Neuronal stem cell (in vitro differentiated cells): Measurements from ENCODE around the gene MPPED1.
A peak's percentile ranks its signal among the peaks of the same experiment; 100 is the strongest.

ENCODE experiments used
- DNase-seq: peaks from one replicate; pipeline ENCODE4 v3.0.0-alpha.2; 2013; ENCODE audit warnings: low spot score
- H2AFZ ChIP-seq: one replicate; pipeline ENCODE4 v1.6.1; 2013; ENCODE audit warnings: mild to moderate bottlenecking, low read length, inconsistent platforms
- H2AK5ac ChIP-seq: 2 replicates; pipeline ENCODE4 v1.6.1; 2013; ENCODE audit warnings: low read depth, mild to moderate bottlenecking, inconsistent platforms, low read length, moderate library complexity, mixed read lengths
- H2BK120ac ChIP-seq: 2 replicates; pipeline ENCODE4 v1.6.1; 2013; ENCODE audit warnings: low read depth, mild to moderate bottlenecking, inconsistent platforms, low read length, moderate library complexity, mixed read lengths
- H2BK12ac ChIP-seq: one replicate; pipeline ENCODE4 v1.6.1; 2013; ENCODE audit warnings: low read length, inconsistent platforms
- H2BK15ac ChIP-seq: 2 replicates; pipeline ENCODE4 v1.6.1; 2013; ENCODE audit warnings: mild to moderate bottlenecking, low read length, inconsistent platforms, mixed read lengths
- H2BK5ac ChIP-seq: one replicate; pipeline ENCODE4 v1.6.1; 2013; ENCODE audit warnings: inconsistent platforms, mild to moderate bottlenecking, low read length, moderate library complexity
- H3K14ac ChIP-seq: one replicate; pipeline ENCODE4 v1.6.1; 2013; ENCODE audit warnings: low read length, inconsistent platforms
- H3K18ac ChIP-seq: 2 replicates; pipeline ENCODE4 v1.6.1; 2013; ENCODE audit warnings: low read length, inconsistent platforms
- H3K23ac ChIP-seq: 2 replicates; pipeline ENCODE4 v1.6.1; 2013; ENCODE audit warnings: low read depth, mild to moderate bottlenecking, mixed read lengths, low read length, inconsistent platforms; ENCODE audit not compliant: poor library complexity
- H3K27ac ChIP-seq: replicated peaks from 3 replicates; pipeline ENCODE4 v1.5.1; 2013; ENCODE audit warnings: low read length, inconsistent platforms
- H3K27me3 ChIP-seq, 3 experiments: 2 replicates each; pipeline ENCODE4 v1.6.1; 2013; ENCODE audit warnings: low read length in 3 of 3, mild to moderate bottlenecking in 2 of 3, inconsistent platforms in 1 of 3, low read depth in 1 of 3, mixed read lengths in 1 of 3, moderate library complexity in 1 of 3; ENCODE audit not compliant: control insufficient read depth in 3 of 3, insufficient read depth in 3 of 3
- H3K36me3 ChIP-seq, 2 donors: replicated peaks in 1 of 2; 2 replicates each; pipeline ENCODE4 v1.6.1; 2013; ENCODE audit warnings: low read length in 2 of 2; ENCODE audit not compliant: control insufficient read depth in 2 of 2, insufficient read depth in 2 of 2
- H3K4ac ChIP-seq: 2 replicates; pipeline ENCODE4 v1.6.1; 2013; ENCODE audit warnings: inconsistent platforms, mild to moderate bottlenecking, low read length, moderate library complexity
- H3K4me1 ChIP-seq, 2 donors: 1 replicate in 1 of 2; 2 replicates in 1 of 2; pipeline ENCODE4 v1.6.1; 2013; ENCODE audit warnings: low read length in 2 of 2, low read depth in 1 of 2; ENCODE audit not compliant: control insufficient read depth in 2 of 2, insufficient read depth in 1 of 2
- H3K4me2 ChIP-seq: one replicate; pipeline ENCODE4 v1.6.1; 2013; ENCODE audit warnings: mild to moderate bottlenecking, low read length, inconsistent platforms; ENCODE audit not compliant: insufficient read depth, poor library complexity, severe bottlenecking
- H3K4me3 ChIP-seq, 2 donors: 2 replicates each; pipeline ENCODE4 v1.5.1; 2013; ENCODE audit warnings: low read length in 2 of 2, mild to moderate bottlenecking in 2 of 2, inconsistent platforms in 1 of 2, moderate library complexity in 1 of 2
- H3K79me1 ChIP-seq: one replicate; pipeline ENCODE4 v1.6.1; 2013; ENCODE audit warnings: low read depth, mild to moderate bottlenecking, inconsistent platforms, low read length, moderate library complexity
- H3K9ac ChIP-seq: one replicate; pipeline ENCODE4 v1.6.1; 2013; ENCODE audit warnings: mild to moderate bottlenecking, low read depth, low read length, inconsistent platforms; ENCODE audit not compliant: poor library complexity
- H3K9me3 ChIP-seq, 2 donors: replicated peaks in 1 of 2; 2 replicates each; pipeline versions ENCODE3 to v1.6.1; 2013; ENCODE audit warnings: low read length in 2 of 2, mild to moderate bottlenecking in 2 of 2, inconsistent platforms in 1 of 2, low read depth in 1 of 2, mixed read lengths in 1 of 2, moderate library complexity in 1 of 2; ENCODE audit not compliant: control insufficient read depth in 2 of 2, insufficient read depth in 1 of 2
- H4K8ac ChIP-seq: one replicate; pipeline ENCODE4 v1.6.1; 2013; ENCODE audit warnings: low read depth, mild to moderate bottlenecking, inconsistent platforms, low read length, moderate library complexity
- H4K91ac ChIP-seq: one replicate; pipeline ENCODE4 v1.6.1; 2013; ENCODE audit warnings: low read length, low read depth, mild to moderate bottlenecking, inconsistent platforms; ENCODE audit not compliant: poor library complexity
- WGBS, 2 donors: extraction: QIAGEN DNeasy Blood & Tissue Kit; methylation state at CpG; one replicate each; pipeline ENCODE4 v1.1.7; 2013; ENCODE audit warnings: missing lambda C conversion rate in 2 of 2, mixed read lengths in 1 of 2; ENCODE audit not compliant: insufficient read length in 2 of 2, insufficient replicate concordance in 1 of 2; ENCODE audit errors: extremely low coverage in 2 of 2; 5-methylcytosine and 5-hydroxymethylcytosine counted together

MPPED1 gene

GRCh38 chr22:43479301-43479950, 67.6 kb downstream of the MPPED1 start:
- H3K18ac ChIP-seq: no peak overlapping the region
- H3K9me3 ChIP-seq: no peaks in the 10 kb centered on the region
- no peak overlapping the region for H2AK5ac ChIP-seq
- H4K91ac ChIP-seq: no peak overlapping the region
- no peak overlapping the region for H2BK120ac ChIP-seq
- H4K8ac ChIP-seq: no peak overlapping the region
- no peak for DNase-seq
- peaks cover 4 to 10% of the 10 kb centered on the region in 2 donors for H3K4me1 ChIP-seq
- H3K4me3 ChIP-seq: no peak overlapping the region
- H3K9ac ChIP-seq: no peak overlapping the region
- WGBS, 2 donors: no CpG with 5 or more reads among the region's 7 CpGs
- no peak overlapping the region for H3K14ac ChIP-seq
- H3K27ac ChIP-seq: no peak overlapping the region
- H2BK5ac ChIP-seq: no peak overlapping the region
- H3K4me2 ChIP-seq: no peak overlapping the region
- H3K4ac ChIP-seq: no peak overlapping the region
- H3K27me3 ChIP-seq: peaks cover 0 to 12% (median 0%) of the 10 kb centered on the region in 3 experiments
- no peak overlapping the region for H2BK12ac ChIP-seq
- H3K79me1 ChIP-seq: peaks cover 4% of the 10 kb centered on the region
- no peak overlapping the region for H3K23ac ChIP-seq
- no peak overlapping the region for H2AFZ ChIP-seq
- no peaks in the 10 kb centered on the region for H3K36me3 ChIP-seq
- no peak overlapping the region for H2BK15ac ChIP-seq

- H4K8ac ChIP-seq: no peak overlapping the region
- H2BK15ac ChIP-seq: no peak overlapping the region
- no peak overlapping the region for H2AK5ac ChIP-seq
- no peak overlapping the region for H2AFZ ChIP-seq
- no peak overlapping the region for H4K91ac ChIP-seq
- H3K18ac ChIP-seq: peak overlapping the region; percentile 20
- no CpG with 5 or more reads among the region's 7 CpGs for WGBS, 2 donors
- H3K4me1 ChIP-seq: peaks cover 0 to 8% of the 10 kb centered on the region in 2 donors
- peaks cover 4% of the 10 kb centered on the region for H3K79me1 ChIP-seq
- H2BK12ac ChIP-seq: no peak overlapping the region
- no peak overlapping the region for H3K4me3 ChIP-seq
- no peak for DNase-seq
- no peak overlapping the region for H2BK5ac ChIP-seq
- no peak overlapping the region for H3K9ac ChIP-seq
- H2BK120ac ChIP-seq: no peak overlapping the region
- no peak overlapping the region for H3K23ac ChIP-seq
- H3K4ac ChIP-seq: no peak overlapping the region
- H3K9me3 ChIP-seq: no peaks in the 10 kb centered on the region
- H3K36me3 ChIP-seq: peaks cover 0 to 3% of the 10 kb centered on the region in 2 donors
- H3K14ac ChIP-seq: no peak overlapping the region
- H3K27ac ChIP-seq: no peak overlapping the region
- peaks cover 0 to 12% (median 0%) of the 10 kb centered on the region in 3 experiments for H3K27me3 ChIP-seq
- no peak overlapping the region for H3K4me2 ChIP-seq
These were observed 68.1 kb downstream of the MPPED1 start for GRCh38 chr22:43479962-43480361.

GRCh38 chr22:43481568-43482317, 69.9 kb downstream of the MPPED1 start:
- Histone ChIP-seq H2BK5ac (no peak overlapping the region), H3K36me3 (peaks cover 0 to 12% of the 10 kb centered on the region in 2 donors), H3K27ac (no peak overlapping the region), H3K4ac (no peak overlapping the region), H3K9ac (no peak overlapping the region), H4K8ac (no peak overlapping the region), H3K27me3 (peaks cover 0 to 13% (median 0%) of the 10 kb centered on the region in 3 experiments), H3K18ac (peak overlapping the region; percentile 69), H3K9me3 (peaks cover 0 to 2% of the 10 kb centered on the region in 2 donors), H3K4me3 (no peak overlapping the region), H3K79me1 (no peaks in the 10 kb centered on the region), H2BK15ac (no peak overlapping the region), H4K91ac (no peak overlapping the region), H3K23ac (no peak overlapping the region), H2AFZ (no peak overlapping the region), H2BK12ac (no peak overlapping the region), H3K14ac (no peak overlapping the region), H3K4me2 (no peak overlapping the region), H2BK120ac (no peak overlapping the region), H2AK5ac (no peak overlapping the region), H3K4me1 (peaks cover 0 to 8% of the 10 kb centered on the region in 2 donors)
- no peak for DNase-seq
- WGBS, 2 donors: no CpG with 5 or more reads among the region's 18 CpGs

- H3K23ac ChIP-seq: peak overlapping the region; percentile 47
- no CpG with 5 or more reads among the region's 8 CpGs for WGBS, 2 donors
- no peak overlapping the region for H3K4me2 ChIP-seq
- H3K9me3 ChIP-seq: peaks cover 0 to 2% of the 10 kb centered on the region in 2 donors
- no peak overlapping the region for H4K91ac ChIP-seq
- no peak overlapping the region for H3K4me3 ChIP-seq
- H3K18ac ChIP-seq: no peak overlapping the region
- peaks cover 0 to 8% of the 10 kb centered on the region in 2 donors for H3K4me1 ChIP-seq
- no peak overlapping the region for H3K4ac ChIP-seq
- no peak overlapping the region for H2AFZ ChIP-seq
- no peak overlapping the region for H3K27ac ChIP-seq
- no peak overlapping the region for H4K8ac ChIP-seq
- no peak overlapping the region for H2AK5ac ChIP-seq
- no peak overlapping the region for H3K14ac ChIP-seq
- no peak overlapping the region for H2BK120ac ChIP-seq
- no peak overlapping the region for H2BK15ac ChIP-seq
- H2BK5ac ChIP-seq: no peak overlapping the region
- H3K79me1 ChIP-seq: peaks cover 2% of the 10 kb centered on the region
- H3K27me3 ChIP-seq: peaks cover 0 to 18% (median 0%) of the 10 kb centered on the region in 3 experiments
- H2BK12ac ChIP-seq: no peak overlapping the region
- DNase-seq: no peak
- peaks cover 0 to 12% of the 10 kb centered on the region in 2 donors for H3K36me3 ChIP-seq
- no peak overlapping the region for H3K9ac ChIP-seq
These were observed 70.5 kb downstream of the MPPED1 start for GRCh38 chr22:43482318-43482625.
